Right forelimb (tissue), 1 donor: ENCODE measurements around the gene NTRK1.
A peak's percentile ranks its signal among the peaks of the same experiment; 100 is the strongest.

Experiments used
- DNase-seq: peaks from one replicate; pipeline ENCODE4 v3.0.0-alpha.2; 2018

NTRK1 gene

DNA sequence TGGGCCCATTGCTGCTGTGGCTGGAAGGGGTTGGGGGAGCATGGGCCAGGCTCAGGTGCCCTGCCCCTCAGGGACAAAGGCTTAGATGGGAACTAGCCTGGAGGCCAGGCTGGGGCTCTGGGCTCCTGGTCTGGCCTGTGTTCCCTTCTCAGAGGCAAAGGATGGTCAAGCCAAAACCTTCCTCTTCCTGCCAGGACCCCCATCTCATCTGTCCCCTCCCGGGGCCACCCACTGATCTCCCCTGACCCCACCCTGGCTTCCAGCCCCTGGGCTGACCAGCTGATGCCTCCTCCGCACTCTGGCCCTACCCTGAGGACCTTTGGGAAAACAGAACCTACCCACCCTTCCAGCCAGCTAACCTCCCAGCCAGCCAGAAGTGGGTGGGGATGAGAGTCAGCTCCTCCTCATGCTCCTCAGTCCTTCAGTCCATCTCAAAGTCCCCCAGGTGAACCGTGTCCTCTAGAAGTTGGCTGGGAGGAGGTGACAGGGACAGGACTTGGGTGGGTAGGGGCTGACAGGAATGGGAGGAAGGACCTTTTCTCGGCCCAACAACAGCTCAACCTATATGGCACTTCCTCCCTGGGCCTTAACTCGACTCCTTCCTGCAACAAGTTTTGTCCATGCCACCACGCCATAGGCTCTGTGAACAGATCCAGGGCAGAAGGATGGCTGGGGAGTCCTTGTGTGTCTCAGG lies 40.4 kb downstream of the NTRK1 start:
- DNase-seq: no peak

DNA sequence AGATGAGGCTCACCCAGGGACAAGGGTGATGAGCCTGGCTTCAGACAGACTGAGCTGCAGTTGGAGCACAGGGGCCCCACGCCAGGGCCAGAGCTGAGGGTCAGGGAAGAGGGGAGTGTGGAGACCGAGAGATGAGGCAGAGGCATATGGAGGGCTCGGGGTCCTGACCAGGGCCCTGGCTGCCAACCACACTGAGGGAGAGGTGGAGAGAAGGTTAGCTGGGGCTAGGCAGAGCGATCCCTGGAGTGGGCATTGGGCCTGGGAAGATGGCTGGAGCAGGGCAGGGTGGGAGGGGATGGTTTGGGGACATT lies 40.9 kb downstream of the NTRK1 start:
- no peak for DNase-seq

DNA sequence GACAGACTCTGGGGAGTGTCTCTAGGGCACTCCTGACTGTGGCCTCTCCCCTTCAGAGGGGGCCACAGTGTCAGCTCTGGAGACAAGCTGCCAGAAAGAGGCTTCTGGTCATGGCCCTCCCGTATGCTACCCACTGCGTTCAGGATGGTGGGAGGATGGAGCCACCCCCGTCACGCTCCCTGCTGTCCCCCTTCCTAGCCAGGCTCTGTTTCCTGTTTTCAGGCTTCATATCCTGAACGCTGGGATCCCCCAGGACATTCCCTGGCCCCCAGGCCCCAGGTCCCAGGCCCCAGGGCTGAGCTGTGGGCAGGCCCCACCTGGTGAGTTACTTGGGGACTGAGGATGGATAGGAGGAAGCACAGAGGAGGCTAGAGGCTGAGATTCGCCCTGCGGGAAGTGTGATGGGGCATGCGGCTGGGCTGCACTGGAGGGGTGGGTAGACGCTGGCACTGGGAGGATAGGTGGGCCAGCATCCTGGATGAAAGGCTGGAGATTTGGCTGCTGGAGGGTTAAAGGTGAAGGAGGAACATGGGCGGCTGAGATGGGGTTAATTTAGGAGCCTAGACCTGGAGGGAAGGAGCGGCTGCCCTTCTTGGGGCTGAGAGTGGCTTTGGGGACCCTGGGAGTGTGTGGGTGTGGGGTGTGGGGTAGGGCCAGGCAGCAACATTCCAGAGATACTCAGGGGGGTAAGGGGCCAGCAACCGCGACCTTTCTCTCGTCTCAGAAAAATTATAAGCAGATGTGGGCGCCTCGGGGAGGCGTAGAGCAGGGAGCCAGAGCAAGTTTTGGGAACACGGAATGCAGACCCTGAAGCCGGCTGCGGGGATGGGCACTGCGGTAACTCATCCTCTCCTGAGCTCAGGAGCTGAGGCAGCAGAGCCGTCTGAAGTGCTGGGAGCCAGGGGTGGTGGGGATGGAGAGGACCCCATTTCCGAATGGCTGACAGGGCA lies 41.6 kb downstream of the NTRK1 start:
- no peak for DNase-seq

DNA sequence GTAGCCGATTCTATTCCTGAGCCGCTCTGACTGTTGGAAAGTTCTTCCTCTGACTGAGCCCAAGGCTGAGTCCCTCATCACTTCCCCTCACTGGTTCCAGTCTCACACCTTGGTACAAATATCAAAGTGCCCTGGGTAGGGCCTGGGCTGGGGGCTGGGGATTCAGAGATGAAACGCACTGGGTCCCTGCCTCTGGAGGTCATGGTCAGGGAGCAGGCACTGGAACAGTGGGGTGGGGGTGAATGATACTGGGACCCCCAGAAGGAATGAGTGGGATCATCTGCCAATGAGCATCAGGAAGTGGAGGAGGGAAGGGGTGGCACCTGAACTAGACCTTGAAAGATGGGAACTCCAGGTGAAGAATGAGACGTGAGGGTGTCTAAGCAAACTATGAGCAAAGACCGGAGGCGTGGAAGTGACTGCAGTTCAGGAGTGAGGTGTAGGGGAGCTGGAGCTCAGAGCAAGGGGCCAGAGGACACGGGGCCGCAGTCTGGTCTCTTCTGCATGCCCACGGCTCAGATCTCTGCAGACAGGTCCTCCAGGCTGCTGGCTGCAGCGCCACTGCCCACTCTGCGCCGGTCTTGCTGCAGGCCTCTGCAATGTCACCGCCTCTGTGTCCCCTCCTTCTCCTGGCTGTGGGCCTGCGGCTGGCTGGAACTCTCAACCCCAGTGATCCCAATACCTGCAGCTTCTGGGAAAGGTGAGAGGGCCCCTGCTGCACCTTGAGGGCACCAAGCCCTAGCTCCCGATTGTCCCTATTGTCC lies 42.8 kb downstream of the NTRK1 start:
- DNase-seq: no peak

DNA sequence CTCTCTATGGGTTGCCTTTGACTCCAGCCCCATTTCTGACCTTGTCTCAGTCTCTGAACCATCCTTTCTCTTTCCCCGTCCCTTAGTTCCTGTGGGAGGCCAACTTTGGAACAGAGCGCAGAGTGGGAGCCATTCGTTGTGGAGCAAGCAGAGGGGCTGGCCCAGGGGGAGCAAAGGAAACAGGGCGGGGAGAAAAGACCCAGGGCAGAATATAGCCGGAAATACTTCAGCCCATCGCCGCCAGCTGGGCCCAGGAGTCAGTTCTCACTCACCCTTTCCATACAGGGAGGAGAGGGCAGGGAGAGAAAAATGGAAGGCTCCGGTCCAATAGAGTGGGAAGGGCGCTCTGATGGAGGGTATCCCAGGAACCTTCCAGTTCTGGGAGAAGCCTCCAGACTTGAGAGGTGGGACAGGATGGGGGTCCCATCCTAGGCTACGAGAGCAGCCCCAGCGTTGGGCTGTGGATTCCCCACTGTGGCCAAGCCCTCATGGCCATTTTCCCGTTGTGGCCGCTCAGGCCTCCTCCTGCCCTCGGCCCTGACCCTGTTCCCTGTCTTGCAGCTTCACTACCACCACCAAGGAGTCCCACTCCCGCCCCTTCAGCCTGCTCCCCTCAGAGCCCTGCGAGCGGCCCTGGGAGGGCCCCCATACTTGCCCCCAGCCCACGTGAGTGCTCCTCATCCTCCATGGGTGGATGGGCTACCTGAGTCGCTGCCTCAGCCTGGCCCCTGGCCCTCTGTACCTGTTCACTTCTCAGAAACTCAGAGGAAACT lies 43.7 kb downstream of the NTRK1 start:
- DNase-seq: no peak

DNA sequence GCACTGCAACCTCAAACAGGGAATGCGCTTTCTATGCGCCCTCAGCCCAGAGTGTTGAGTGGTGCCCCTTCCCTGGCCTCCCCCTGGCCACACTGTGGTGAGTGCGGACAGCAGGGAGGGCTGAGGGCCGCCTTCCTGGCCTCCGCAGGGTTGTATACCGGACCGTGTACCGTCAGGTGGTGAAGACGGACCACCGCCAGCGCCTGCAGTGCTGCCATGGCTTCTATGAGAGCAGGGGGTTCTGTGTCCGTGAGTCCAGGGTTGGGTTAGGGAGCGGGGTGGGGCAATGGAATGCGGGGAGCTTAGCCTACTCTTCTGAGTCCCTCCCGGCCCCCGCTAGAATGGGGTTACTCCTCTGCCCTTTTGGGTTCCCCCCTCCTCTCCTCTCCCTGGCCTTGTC lies 44.5 kb downstream of the NTRK1 start:
- no peak for DNase-seq

DNA sequence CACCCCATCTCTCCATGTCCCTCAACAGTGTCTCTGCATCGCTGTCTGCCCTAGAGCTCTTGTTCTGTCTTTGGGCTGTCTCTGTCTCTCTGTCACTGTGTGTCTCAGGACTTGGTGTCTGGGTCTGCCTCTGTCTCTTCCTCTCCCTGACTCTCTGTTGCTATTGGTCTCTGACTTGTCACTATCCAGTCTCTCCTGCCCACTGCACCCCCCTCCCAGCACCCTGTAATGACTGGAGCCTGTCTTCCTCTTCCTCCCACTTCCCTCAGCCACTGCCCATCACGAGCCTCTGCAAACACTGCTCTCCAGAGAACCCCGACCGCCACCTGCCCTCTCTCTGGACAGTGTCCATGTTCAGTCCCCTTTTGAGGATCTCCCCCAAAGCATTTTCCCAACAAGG lies 45.0 kb downstream of the NTRK1 start:
- DNase-seq: no peak

DNA sequence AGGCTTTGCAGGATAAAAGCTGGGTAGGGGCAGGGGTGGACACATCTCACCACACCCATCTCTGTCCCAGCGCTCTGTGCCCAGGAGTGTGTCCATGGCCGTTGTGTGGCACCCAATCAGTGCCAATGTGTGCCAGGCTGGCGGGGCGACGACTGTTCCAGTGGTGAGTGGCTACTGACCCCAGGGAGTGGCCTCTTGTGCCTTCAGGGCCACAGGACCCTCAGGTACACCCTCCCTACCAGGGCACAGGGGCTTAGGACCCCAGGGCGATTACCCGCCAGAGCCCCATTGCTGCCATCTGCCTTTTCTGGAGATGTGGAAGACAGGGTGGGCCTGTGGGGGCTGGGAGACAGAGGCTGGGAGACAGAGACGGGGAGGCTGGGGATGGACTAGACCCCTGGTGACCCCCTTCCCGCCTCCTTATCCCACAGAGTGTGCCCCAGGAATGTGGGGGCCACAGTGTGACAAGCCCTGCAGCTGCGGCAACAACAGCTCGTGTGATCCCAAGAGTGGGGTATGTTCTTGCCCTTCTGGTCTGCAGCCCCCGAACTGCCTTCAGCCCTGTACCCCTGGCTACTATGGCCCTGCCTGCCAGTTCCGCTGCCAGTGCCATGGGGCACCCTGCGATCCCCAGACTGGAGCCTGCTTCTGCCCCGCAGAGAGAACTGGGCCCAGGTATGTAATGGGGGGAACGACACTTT lies 45.7 kb downstream of the NTRK1 start:
- DNase-seq: no peak

DNA sequence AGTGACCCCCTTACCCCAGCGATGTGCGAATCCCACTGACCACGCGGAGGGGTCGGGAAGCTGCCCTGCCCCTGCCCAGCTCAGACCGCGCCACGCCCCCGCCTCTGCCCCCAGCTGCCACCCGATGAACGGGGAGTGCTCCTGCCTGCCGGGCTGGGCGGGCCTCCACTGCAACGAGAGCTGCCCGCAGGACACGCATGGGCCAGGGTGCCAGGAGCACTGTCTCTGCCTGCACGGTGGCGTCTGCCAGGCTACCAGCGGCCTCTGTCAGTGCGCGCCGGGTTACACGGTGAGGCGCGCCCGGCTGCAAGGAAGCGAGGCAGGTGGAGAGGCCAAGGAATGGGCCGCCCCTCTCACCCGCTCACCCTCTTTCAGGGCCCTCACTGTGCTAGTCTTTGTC lies 47.9 kb downstream of the NTRK1 start:
- DNase-seq: no peak

DNA sequence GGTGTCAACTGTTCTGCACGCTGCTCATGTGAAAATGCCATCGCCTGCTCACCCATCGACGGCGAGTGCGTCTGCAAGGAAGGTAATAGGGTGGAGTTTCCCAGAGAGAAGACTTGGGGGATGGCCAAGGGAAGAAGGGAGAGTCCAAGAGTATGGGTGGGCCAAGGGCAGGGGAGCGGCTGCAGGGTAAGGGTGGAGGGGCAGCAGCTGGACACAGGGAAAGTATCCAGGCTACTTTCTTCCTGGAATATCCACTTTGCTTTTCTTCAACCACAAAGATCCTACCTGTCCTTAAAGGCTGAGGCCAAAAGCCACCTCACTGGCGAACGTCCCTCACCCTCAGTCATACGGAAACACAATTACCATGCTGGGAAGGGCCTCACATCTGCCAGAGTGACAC lies 48.3 kb downstream of the NTRK1 start:
- no peak for DNase-seq

DNA sequence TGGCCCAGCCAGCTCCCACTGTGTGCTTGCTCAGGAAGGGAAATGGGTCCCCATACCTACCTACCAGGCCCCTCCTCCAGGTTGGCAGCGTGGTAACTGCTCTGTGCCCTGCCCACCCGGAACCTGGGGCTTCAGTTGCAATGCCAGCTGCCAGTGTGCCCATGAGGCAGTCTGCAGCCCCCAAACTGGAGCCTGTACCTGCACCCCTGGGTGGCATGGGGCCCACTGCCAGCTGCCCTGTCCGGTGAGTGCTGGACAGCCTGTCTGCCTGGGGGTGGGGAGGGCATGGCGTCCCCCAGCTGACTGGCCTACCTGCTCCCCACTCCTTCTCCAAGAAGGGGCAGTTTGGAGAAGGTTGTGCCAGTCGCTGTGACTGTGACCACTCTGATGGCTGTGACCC lies 49.0 kb downstream of the NTRK1 start:
- DNase-seq: no peak

DNA sequence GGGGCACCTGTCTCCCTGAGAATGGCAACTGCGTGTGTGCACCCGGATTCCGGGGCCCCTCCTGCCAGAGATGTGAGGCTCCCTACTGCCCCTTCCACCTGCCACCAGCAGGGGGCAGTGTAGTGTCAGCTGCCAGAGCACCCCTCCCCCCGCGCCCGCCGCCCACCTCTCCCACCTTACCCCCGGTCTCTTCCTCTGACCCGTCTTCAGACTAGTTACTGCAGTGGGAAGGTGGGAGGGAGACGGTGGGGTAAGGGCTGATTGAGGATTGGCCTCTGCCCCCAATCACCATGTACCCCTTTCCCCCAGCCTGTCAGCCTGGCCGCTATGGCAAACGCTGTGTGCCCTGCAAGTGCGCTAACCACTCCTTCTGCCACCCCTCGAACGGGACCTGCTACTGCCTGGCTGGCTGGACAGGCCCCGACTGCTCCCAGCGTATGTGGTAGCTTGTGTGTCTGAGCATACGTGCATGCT lies 49.7 kb downstream of the NTRK1 start:
- no peak for DNase-seq

DNA sequence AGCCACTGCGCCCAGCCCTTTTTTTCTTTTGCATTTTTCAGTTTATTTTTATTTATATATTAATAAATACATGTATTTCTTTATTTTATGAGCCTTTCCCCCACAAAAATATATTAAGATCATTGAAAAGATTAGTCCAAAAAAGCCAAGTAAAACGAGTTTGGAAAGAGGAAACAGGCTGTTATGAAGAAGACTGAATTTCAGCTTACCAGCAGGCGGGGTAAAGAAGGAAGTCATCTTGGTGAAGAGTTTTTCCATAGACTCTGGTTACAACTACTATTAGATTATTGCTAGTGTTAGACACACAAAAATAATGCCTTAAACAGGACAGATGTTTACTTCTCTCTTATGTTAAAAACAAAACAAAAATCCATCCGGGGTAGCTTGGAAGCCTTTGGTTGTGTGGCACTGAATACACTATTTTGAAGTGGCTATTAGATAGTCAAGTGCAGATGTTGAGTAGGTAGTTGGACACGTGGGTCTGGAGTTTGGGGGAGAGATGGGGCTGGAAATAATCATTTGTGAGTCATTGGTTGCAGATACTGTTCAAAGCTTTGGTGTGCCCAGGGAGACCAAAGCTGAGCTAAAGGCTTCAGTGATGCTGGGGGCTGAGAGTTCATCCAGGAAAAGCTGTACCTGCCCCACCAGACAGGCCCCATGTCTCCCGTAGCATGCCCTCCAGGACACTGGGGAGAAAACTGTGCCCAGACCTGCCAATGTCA lies 51.1 kb downstream of the NTRK1 start:
- DNase-seq: no peak

DNA sequence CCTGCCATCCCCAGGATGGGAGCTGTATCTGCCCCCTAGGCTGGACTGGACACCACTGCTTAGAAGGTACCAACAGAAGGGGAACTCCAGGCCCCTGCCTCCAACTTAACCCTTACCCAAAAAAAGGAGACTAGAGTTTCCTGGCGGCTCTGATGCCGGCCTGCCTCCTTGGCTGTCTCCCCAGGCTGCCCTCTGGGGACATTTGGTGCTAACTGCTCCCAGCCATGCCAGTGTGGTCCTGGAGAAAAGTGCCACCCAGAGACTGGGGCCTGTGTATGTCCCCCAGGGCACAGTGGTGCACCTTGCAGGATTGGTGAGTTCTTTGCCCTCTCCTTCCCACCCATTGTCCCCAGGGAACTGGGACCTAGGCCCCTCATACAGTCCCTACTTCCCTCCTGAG lies 51.6 kb downstream of the NTRK1 start:
- no peak for DNase-seq

DNA sequence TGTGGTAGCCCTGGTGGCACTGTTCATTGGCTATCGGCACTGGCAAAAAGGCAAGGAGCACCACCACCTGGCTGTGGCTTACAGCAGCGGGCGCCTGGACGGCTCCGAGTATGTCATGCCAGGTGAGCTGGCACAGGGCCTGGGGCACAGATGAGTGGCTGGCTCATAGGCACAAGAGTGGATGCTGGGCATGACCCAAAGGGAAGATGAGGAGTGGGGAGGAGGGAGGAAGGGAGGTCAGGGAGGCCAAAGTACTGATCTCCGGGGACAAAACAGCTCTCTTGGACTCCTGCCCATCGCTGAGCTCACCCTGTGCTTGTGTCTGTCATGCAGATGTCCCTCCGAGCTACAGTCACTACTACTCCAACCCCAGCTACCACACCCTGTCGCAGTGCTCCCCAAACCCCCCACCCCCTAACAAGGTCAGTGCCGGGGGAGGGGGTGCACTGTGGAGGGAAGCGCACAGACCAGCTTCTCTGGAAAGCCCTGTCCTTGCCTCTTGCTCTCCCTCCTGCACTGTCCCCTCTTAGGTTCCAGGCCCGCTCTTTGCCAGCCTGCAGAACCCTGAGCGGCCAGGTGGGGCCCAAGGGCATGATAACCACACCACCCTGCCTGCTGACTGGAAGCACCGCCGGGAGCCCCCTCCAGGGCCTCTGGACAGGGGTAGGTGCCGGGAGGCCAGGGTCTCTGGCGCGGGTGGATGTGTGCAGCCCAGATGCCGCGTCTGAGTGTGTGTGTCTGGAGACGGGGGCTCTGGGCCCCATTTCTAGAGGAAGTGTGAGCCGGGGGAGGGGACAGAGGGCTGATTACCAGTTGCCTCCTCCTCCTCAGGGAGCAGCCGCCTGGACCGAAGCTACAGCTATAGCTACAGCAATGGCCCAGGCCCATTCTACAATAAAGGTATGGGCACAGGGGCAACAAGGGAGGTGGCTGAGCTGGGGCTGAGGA lies 52.5 kb downstream of the NTRK1 start:
- no peak for DNase-seq

DNA sequence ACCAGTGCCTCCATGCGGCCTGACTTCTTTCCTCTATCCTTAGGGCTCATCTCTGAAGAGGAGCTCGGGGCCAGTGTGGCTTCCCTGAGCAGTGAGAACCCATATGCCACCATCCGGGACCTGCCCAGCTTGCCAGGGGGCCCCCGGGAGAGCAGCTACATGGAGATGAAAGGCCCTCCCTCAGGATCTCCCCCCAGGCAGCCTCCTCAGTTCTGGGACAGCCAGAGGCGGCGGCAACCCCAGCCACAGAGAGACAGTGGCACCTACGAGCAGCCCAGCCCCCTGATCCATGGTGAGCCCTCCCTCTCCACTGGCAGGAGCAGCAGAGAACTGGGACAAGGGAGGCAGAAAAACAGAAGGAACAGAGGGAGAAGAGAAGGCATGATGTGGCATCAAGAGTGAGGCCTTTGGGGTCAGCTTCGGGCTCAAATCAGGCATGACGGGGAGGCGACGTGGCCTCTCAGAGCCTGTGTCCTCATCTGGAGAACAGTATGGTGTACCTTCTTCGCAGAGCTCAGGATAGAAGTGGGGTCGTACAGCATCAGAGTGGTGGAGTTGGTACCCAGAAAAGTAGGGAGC lies 53.2 kb downstream of the NTRK1 start:
- DNase-seq: no peak

DNA sequence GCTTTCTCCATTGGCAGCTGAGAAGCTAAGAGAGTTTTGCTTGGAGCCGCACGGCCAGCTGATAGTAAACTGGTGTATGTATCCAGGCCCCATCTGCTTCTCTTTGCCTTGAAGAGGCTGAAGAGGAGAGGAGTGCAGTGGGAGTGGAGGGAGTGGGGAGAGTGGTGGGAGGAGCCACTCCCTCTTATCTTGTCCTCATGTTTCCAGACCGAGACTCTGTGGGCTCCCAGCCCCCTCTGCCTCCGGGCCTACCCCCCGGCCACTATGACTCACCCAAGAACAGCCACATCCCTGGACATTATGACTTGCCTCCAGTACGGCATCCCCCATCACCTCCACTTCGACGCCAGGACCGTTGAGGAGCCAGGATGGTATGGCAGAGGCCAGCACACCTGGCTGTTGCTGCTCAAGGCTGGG lies 53.8 kb downstream of the NTRK1 start:
- DNase-seq: no peak

DNA sequence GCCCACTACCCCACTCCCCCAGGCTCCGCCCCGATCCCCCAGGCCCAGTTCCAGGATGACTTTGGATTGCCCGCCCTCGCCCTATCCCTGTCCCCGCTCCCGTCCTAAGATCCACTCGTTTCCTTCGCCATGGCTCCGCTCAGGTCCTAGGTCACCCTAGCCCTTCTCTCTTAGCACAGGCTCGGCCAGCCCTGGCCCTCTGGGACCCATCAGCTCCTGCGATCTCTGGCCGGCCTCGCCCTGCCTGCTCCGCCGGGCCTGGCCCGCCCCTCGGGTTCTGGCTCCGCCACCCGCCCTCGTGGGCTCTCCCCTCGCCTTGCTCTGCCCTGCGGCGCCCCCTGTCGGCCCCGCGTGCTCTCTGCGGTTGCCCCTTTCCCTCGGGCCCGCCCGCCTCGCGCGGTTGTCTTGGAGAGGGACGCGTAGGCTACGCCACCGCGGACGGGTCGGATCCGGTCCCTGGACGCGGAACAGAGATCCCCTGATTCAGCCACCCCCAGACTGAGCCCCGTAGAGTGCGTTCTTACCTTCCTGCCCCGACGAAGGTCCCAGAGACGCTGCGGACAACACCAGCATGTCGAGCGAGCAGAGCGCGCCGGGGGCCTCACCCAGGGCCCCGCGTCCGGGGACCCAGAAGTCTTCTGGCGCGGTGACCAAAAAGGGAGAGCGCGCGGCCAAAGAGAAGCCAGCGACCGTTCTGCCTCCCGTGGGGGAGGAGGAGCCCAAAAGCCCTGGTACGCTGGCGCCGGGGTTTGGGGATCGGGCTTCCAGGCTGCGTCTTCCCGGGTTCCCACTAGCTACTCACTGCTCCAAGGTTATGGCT lies 59.8 kb downstream of the NTRK1 start, which contains the start of gene LRRC71:
LRRC71 (plus strand) TSS at position 400 of the 820 bp plus-strand sequence; CDS start at position 572, 172 bp downstream.
- DNase-seq: peak; percentile 85

DNA sequence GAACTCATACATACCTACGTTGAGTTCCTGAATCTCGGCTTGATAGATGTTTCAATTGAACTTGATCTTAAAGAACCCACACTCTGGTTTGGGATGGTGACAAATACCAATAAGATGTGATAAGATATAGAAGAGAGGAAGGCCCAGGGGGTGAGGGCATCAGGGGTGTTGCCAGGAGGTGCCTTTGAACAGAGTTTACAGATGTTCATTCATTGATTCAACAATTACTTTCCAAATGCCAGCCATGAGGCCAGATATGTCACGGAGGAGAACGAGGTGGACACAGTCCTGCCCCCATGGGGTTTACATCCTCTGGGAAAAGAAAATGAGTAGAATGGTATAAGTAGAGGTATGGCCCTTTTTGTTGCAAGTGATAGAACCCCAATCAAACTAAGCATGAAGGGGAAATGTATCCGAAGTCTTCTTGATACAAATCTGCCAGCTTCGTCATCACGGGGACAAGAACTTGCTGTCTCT lies 60.4 kb downstream of the NTRK1 start:
- DNase-seq: no peak
